Lung (tissue), 12 donors: ENCODE data around the gene EDNRB. TPM values are rescaled to one million over a fixed set of nuclear protein-coding genes. Genes with fewer than 3 reads are reported as not detected.

Source experiments
- ATAC-seq: fragments of 200-7000 bp; cut with Tn5 transposase; one replicate; pipeline ENCODE4 v1.9.1; 2020; ENCODE audit warnings: moderate number of reproducible peaks; ENCODE audit not compliant: insufficient read depth, low FRiP score
- DNase-seq, 3 donors: peaks; one replicate each; pipeline ENCODE4 v3.0.0-alpha.2; 2013 to 2017
- H3K27ac ChIP-seq, 2 donors: one replicate each; pipeline ENCODE4 v1.5.1; 2013; ENCODE audit warnings: mild to moderate bottlenecking in 2 of 2, moderate library complexity in 2 of 2, control low read depth in 1 of 2, inconsistent platforms in 1 of 2, low read depth in 1 of 2, low read length in 1 of 2
- H3K27me3 ChIP-seq, 3 donors: one replicate each; pipeline ENCODE4 v1.5.1; 2013; ENCODE audit warnings: low read length in 2 of 3; ENCODE audit not compliant: control insufficient read depth in 3 of 3, insufficient read depth in 3 of 3
- H3K36me3 ChIP-seq, 4 donors: one replicate each; pipeline ENCODE4 v1.5.1; 2013; ENCODE audit warnings: low read length in 4 of 4, mild to moderate bottlenecking in 1 of 4, moderate library complexity in 1 of 4; ENCODE audit not compliant: control insufficient read depth in 4 of 4, insufficient read depth in 4 of 4
- H3K4me1 ChIP-seq, 5 donors: one replicate each; pipeline ENCODE4 v1.5.1; 2013; ENCODE audit warnings: low read length in 5 of 5, mild to moderate bottlenecking in 2 of 5, moderate library complexity in 1 of 5; ENCODE audit not compliant: control insufficient read depth in 5 of 5, insufficient read depth in 5 of 5
- H3K4me3 ChIP-seq: one replicate; pipeline ENCODE4 v1.5.1; 2013; ENCODE audit warnings: mild to moderate bottlenecking, control low read depth, moderate library complexity
- H3K9ac ChIP-seq, 2 donors: one replicate each; pipeline ENCODE4 v1.5.1; 2013; ENCODE audit warnings: low read length in 2 of 2, control low read depth in 1 of 2; ENCODE audit not compliant: insufficient read depth in 1 of 2
- H3K9me3 ChIP-seq, 4 donors: one replicate each; pipeline ENCODE4 v1.5.1; 2013; ENCODE audit warnings: low read length in 3 of 4, mild to moderate bottlenecking in 1 of 4, moderate library complexity in 1 of 4; ENCODE audit not compliant: control insufficient read depth in 4 of 4, insufficient read depth in 3 of 4
- CTCF ChIP-seq: IDR thresholded peaks from 2 replicates; pipeline ENCODE4 v1.5.1; 2012; ENCODE audit warnings: mild to moderate bottlenecking; ENCODE audit errors: control extremely low read depth, extremely low read depth
- WGBS, 2 donors: extraction: QIAGEN DNeasy Blood & Tissue Kit; methylation state at CpG; one replicate each; pipeline ENCODE4 v1.1.7; 2013; 5-methylcytosine and 5-hydroxymethylcytosine counted together
- polyA plus RNA-seq, 2 donors: library from polyadenylated mRNA; stranded (reverse); fragments of 200-250 nt; gene quantifications; one replicate each; pipeline ENCODE4 v1.2.1, GENCODE V29; 2013
- total RNA-seq, 2 donors: library from RNA; depleted of rRNA in 1 of 2; stranded (reverse); fragments of >200 nt in 1 of 2; gene quantifications; one replicate each; pipeline ENCODE4 v1.2.1, GENCODE V29; 2014 to 2021
- donor health status: control.
- donor health status: control.
- donor health status: Bipolar disorder and iron deficiency.
- donor health status: healthy.
- donor health status: DM: yes; HTN: yes; CAD: no.

EDNRB gene
- total and polyA plus RNA-seq, 4 donors, result 23.2 to 155 (median 53.4) TPM

- H3K27me3 ChIP-seq, result no peaks in the 10 kb centered on the region
- ATAC-seq, result no peak
- TF ChIP-seq CTCF, result no peak
Observed at GRCh38 chr13:77907666-77908341, 10.8 kb downstream of the EDNRB start.

GRCh38 chr13:77904031-77904430, 14.6 kb downstream of the EDNRB start:
- H3K27me3 ChIP-seq, result no peaks in the 10 kb centered on the region
- no peak overlapping the region for H3K4me3 ChIP-seq
- peaks cover 0 to 10% (median under 1%) of the 10 kb centered on the region in 4 donors for H3K9me3 ChIP-seq
- TF ChIP-seq CTCF, result no peak
- no peak overlapping the region for H3K9ac ChIP-seq
- WGBS, 2 donors, result 92 to 93% methylated on average over 4 of the region's 4 CpGs
- peaks cover 0 to 15% (median 0%) of the 10 kb centered on the region in 5 donors for H3K4me1 ChIP-seq
- no peak for ATAC-seq
- DNase-seq, result no peak
- no peak overlapping the region for H3K27ac ChIP-seq
- H3K36me3 ChIP-seq, result peaks cover 2 to 30% (median 23%) of the 10 kb centered on the region in 4 donors

More at GRCh38 chr13:77907666-77908341, 10.8 kb downstream of the EDNRB start:
- H3K27ac ChIP-seq, result no peak overlapping the region
- no peak overlapping the region for H3K4me3 ChIP-seq
- no peak overlapping the region for H3K9ac ChIP-seq
- DNase-seq, result peak; percentile 40 to 80 (median 77)
- 76 to 87% methylated on average over 5 of the region's 5 CpGs for WGBS, 2 donors
- peaks cover 0 to 50% (median 15%) of the 10 kb centered on the region in 5 donors for H3K4me1 ChIP-seq
- peaks cover 0 to 10% (median 0%) of the 10 kb centered on the region in 4 donors for H3K9me3 ChIP-seq
- H3K36me3 ChIP-seq, result peaks cover 2 to 11% (median 6%) of the 10 kb centered on the region in 4 donors

- Histone ChIP-seq H3K27me3 (no peaks in the 10 kb centered on the region), H3K4me3 (no peak overlapping the region), H3K9me3 (peaks cover 0 to 10% (median under 1%) of the 10 kb centered on the region in 4 donors), H3K4me1 (peaks cover 0 to 12% (median 0%) of the 10 kb centered on the region in 5 donors), H3K27ac (no peak overlapping the region), H3K9ac (no peak overlapping the region), H3K36me3 (peaks cover 2 to 30% (median 23%) of the 10 kb centered on the region in 4 donors)
- no peak for DNase-seq
- TF ChIP-seq CTCF, result no peak
- ATAC-seq, result no peak
- 88 to 94% methylated on average over 1 of the region's 1 CpG for WGBS, 2 donors
Observed at GRCh38 chr13:77903435-77903834, 15.2 kb downstream of the EDNRB start.
